SJCRH30 (cell line): ENCODE measurements around the gene GPR35. TPM values are rescaled to one million over a fixed set of nuclear protein-coding genes. Genes with fewer than 3 reads are reported as not detected.
"Not testable (repeated sequence)": the region's sequence is repeated elsewhere in the genome, so short reads cannot be mapped to it uniquely, and the experiment has no call there.

Source experiments
- DNase-seq, 2 experiments: peaks; one replicate each; pipeline ENCODE4 v3.0.0-alpha.2; 2015 to 2020
- H3K27ac ChIP-seq: fragments of 250-450 bp; sonication (Bioruptor Pico); 2 replicates; pipeline ENCODE4 v1.5.1; 2020; ENCODE audit warnings: mild to moderate bottlenecking, moderate library complexity
- H3K27me3 ChIP-seq: fragments of 250-450 bp; sonication (Bioruptor Pico); 2 replicates; pipeline ENCODE4 v1.5.1; 2020; ENCODE audit warnings: mild to moderate bottlenecking, moderate library complexity
- H3K36me3 ChIP-seq: fragments of 250-450 bp; sonication (Bioruptor Pico); 2 replicates; pipeline ENCODE4 v1.5.1; 2020; ENCODE audit warnings: mild to moderate bottlenecking, moderate library complexity
- H3K4me1 ChIP-seq: fragments of 250-450 bp; sonication (Bioruptor Pico); 2 replicates; pipeline ENCODE4 v1.5.1; 2020; ENCODE audit warnings: mild to moderate bottlenecking, moderate library complexity
- H3K4me3 ChIP-seq: fragments of 250-450 bp; sonication (Bioruptor Pico); 2 replicates; pipeline ENCODE4 v1.5.1; 2020; ENCODE audit warnings: mild to moderate bottlenecking, moderate library complexity
- H3K9me3 ChIP-seq: fragments of 250-450 bp; sonication (Bioruptor Pico); replicated peaks from 2 replicates; pipeline ENCODE4 v1.5.1; 2020; ENCODE audit warnings: mild to moderate bottlenecking, moderate library complexity
- total RNA-seq: library from RNA; depleted of rRNA; stranded (reverse); fragments of >200 nt; shearing (Covaris generic); gene quantifications from 2 replicates; pipeline ENCODE4 v1.2.3, GENCODE V29; 2014

Gene GPR35
- total RNA-seq, 1 experiment from 2014 or later, result 0.04 TPM

DNA sequence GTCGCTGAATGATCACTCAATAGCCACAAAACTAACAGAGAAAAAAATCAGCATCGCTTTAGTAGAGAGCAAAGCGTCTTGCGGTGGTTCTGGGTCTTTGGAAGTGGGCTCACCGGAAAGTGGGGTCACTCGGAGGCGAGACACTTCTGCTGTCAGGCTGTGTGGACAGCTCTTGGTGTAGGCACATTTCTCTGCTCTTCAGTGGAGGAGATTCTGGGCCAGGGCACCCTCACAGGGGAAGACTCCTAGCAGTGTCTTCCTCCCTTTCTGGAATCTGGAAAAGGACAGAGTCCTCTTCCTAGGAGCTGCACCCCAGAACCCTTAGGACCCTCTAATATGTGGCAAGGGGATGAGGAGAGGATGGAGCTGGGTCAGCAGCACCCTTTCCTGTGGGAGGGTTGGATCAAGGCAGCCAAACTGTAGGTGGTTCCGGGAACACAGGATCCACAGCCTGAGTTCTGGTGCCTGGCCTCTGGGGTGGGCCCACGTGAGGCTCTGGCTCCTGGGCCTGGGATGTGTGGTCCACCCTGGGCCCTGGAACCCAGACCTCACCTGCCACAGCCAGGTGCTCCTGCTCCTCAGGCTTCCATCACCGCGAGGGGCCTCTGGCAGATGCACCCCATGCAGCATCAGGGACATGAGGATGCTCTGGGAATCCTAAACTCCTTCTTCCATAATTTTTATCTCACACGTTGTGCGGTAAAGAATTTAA lies 25.1 kb downstream of the GPR35 start:
- H3K9me3 ChIP-seq, result 0 out of 2 replicates have a peak, but pooled peaks cover 3% of the 10 kb centered on the region
- no peak overlapping the region for H3K4me3 ChIP-seq
- H3K27ac ChIP-seq, result no peak overlapping the region
- H3K4me1 ChIP-seq, result peaks cover 21% of the 10 kb centered on the region
- DNase-seq, result no peak
- H3K36me3 ChIP-seq, result no peaks in the 10 kb centered on the region
- peaks cover 32% of the 10 kb centered on the region for H3K27me3 ChIP-seq

DNA sequence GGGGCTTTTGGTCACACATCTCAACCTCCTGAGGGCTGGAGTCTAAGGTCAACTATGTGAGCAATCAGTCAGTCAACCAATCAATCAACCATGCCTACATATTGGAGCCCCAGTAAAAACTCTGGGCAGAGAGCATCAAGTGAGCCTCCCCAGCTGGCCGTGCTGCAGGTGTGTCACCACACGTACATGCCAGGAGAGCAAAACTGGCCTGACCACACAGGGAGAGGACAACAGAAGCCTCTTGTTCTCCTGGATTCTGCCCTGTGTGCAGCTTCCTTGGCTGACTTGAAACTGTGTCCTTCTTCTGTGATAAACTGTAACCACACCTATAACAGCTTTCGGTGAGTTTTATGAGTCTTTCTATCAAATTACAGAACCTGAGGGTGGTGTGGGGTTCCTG lies 25.9 kb downstream of the GPR35 start:
- Histone ChIP-seq H3K9me3 (0 out of 2 replicates have a peak, but pooled peaks cover 3% of the 10 kb centered on the region), H3K4me3 (no peak overlapping the region), H3K36me3 (no peaks in the 10 kb centered on the region), H3K27ac (no peak overlapping the region), H3K4me1 (peaks cover 21% of the 10 kb centered on the region), H3K27me3 (peaks cover 33% of the 10 kb centered on the region)
- DNase-seq, result no peak

DNA sequence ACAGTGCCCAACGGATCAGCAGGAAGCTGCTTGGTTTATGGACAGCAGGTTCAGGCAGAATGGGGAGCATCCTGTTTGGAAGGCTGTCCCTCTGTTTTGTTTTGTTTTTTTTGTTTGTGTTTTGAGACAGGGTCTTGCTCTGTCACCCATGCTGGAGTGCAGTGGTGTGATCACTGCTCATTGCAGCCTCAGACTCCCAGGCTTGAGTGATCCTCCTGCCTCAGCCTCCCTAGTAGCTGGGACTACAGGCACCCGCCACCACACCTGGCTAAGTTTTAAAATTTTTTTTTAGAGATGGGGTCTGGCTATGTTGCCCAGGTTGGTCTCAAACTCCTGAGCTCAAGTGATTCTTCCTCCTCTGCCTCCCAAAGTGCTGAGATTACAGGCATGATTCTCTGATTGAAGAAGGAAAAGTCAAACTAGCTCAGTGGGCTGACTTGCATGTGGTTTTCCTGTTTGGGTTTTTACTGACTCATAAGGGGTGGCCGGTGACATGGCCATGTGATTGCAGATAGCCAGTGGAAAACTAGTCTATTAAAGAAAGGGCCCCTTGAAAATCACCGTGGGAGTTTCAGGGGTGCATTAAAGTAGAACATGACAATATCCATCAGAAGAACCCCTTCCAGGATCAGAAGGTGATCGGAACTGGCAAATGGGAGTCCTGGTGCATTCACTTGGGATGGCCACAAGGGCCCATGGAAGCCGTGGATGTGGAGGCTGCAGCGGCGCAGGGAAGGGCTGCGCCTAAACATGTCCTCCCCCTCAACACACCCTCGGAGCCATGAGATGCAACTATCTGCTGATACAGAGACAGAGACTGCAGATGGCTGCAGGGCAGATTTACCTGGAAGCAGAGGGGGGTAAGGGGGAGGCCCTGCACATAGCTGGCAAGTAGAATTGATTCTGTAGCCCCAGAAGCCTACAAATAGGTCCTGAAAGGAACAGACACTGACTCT lies 30.9 kb downstream of the GPR35 start:
- 0 out of 2 replicates have a peak, but pooled peaks cover 2% of the 10 kb centered on the region for H3K9me3 ChIP-seq
- H3K27ac ChIP-seq, result no peak overlapping the region
- no peaks in the 10 kb centered on the region for H3K4me1 ChIP-seq
- no peak overlapping the region for H3K4me3 ChIP-seq
- peaks cover 12% of the 10 kb centered on the region for H3K27me3 ChIP-seq
- no peak for DNase-seq
- H3K36me3 ChIP-seq, result no peaks in the 10 kb centered on the region

DNA sequence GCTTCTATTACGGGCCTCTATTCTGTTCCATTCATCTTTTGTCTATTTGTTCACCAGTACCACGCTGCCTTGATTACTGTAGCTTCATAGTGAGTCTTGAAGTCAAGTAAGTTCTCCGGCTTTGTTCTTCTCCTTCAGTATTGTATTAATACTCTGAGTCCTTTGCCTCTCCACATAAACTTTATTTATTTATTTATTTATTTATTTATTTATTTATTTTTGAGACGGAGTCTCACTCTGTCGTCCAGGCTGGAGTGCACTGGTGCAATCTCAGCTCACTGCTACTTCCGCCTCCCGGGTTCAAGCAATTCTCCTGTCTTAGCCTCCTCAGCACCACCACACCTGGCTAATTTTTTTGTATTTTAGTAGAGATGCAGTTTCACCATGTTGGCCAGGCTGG lies 34.6 kb downstream of the GPR35 start:
- not testable (repeated sequence) for H3K4me1 ChIP-seq, H3K27ac ChIP-seq, H3K36me3 ChIP-seq, H3K4me3 ChIP-seq, DNase-seq, H3K27me3 ChIP-seq, H3K9me3 ChIP-seq

DNA sequence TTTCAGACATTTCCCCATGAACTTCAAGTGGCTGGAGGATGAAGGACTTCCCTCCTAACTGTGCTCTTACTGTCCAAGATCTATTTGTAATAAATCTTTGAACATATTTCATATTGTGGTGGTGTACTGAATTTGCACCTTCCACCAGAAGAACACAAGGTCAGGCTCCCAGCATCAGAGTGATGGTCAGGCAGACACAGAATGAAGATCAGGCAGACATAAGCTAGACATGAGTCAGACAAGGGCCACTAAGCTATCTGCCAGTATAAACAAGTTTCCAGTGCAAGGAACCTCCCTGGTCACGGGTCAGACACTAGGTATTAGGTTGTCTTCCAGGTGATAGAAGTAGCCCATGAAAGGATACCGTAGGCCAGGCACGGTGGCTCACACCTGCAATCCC lies 37.4 kb downstream of the GPR35 start:
- Histone ChIP-seq H3K4me1 (no peaks in the 10 kb centered on the region), H3K27me3 (no peaks in the 10 kb centered on the region), H3K4me3 (no peak overlapping the region), H3K36me3 (no peaks in the 10 kb centered on the region), H3K27ac (no peak overlapping the region), H3K9me3 (peaks cover 10% of the 10 kb centered on the region; the same call in 1 of the 2 replicates)
- DNase-seq, result no peak

DNA sequence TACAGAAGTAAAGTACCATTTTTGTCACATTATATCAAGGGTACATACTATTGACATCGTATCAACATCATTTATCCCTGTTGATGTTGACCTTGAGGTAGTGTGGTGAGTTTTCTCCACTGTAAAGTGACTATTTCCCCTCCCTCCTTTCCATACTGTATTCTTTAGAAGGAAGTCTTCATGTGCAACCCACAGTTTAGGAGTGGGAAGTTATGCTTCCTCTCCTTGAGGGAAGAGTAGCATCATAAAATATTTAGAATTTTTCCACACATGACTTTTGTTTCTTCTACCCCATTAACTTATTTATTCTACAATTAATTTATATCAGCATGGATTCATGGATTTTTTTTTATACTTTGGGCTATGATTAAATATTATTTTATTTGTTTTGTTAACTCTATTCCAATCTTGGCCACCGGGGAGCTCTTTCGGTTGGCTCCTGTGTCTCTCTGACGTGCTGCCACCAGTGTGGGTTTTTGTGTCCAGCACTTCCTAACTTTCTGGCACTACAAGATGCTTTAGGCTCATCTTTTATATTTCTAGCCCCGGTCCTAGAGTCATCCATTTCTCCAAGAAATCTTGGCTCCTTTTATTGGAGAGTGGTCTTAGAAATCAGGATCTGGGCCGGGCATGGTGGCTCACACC lies 38.4 kb downstream of the GPR35 start:
- H3K4me3 ChIP-seq, result no peak overlapping the region
- H3K4me1 ChIP-seq, result no peaks in the 10 kb centered on the region
- H3K9me3 ChIP-seq, result peaks cover 10% of the 10 kb centered on the region; the same call in 1 of the 2 replicates
- H3K27ac ChIP-seq, result no peak overlapping the region
- H3K36me3 ChIP-seq, result no peaks in the 10 kb centered on the region
- no peak for DNase-seq
- H3K27me3 ChIP-seq, result no peaks in the 10 kb centered on the region

DNA sequence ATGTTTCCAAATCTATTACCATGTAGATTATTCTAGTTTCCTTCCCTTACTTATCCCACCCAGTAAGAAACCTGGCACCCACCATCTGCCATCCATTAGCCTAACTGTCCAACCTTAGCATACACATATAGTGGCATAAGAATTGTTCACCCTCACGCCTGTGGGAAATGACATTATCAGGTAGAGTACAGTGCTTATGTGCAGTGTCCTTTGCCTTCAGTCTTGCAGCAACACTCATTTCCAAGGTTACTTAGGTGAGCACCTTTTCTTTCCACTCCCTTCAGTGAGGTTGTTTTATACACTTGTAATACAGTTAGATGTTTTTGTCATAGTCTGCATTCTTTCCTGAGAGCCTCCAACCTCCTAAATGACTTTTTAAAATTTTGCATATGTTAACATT lies 39.3 kb downstream of the GPR35 start:
- Histone ChIP-seq H3K9me3 (peaks cover 10% of the 10 kb centered on the region; the same call in 1 of the 2 replicates), H3K27ac (no peak overlapping the region), H3K4me1 (no peaks in the 10 kb centered on the region), H3K27me3 (peaks cover 4% of the 10 kb centered on the region; the same call in 1 of the 2 replicates), H3K4me3 (no peak overlapping the region), H3K36me3 (no peaks in the 10 kb centered on the region)
- no peak for DNase-seq

DNA sequence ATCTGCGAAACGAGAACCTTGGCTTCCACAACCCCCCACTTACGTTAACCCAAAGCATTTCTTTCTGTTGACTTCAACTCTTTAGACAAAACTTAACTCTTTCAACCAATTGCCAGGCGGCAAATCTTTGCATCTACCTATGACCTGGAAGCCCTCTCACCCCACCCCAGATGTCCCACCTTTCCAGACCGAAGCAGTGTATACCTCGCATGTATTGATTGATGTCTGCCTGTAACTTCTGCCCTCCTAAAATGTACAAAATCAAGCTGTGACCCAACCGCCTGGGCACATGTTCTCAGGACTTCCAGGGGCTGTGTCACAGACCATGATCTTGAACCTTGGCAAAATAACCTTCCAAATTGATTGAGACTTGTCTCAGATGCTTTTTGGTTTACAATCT lies 45.1 kb downstream of the GPR35 start:
- H3K4me3 ChIP-seq, result no peak overlapping the region
- DNase-seq, result no peak
- H3K27ac ChIP-seq, result no peak overlapping the region
- 0 out of 2 replicates have a peak, but pooled peaks cover 1% of the 10 kb centered on the region for H3K9me3 ChIP-seq
- no peaks in the 10 kb centered on the region for H3K36me3 ChIP-seq
- peaks cover 18% of the 10 kb centered on the region; the same call in 1 of the 2 replicates for H3K27me3 ChIP-seq
- no peaks in the 10 kb centered on the region for H3K4me1 ChIP-seq

DNA sequence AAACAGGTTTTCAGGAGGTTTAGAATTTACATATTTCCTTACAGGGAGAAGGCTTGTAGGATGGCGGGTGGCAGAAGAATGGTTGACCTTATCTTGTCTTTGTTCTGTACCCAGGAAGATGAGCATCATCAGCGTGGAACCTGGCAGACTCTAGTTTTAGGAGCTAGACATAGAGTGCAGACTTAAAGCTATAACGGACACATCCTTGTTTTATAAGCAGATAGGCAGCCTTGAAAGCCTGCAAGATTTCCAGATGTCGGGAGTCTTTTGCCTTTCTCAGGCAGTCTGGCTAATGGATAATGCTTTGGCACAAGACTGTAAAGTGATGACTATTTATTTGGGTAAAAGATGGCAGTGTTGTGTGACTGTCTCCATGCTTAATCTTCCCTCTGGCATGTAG lies 45.7 kb downstream of the GPR35 start:
- no peak overlapping the region for H3K4me3 ChIP-seq
- H3K36me3 ChIP-seq, result no peaks in the 10 kb centered on the region
- peaks cover 18% of the 10 kb centered on the region; the same call in 1 of the 2 replicates for H3K27me3 ChIP-seq
- no peaks in the 10 kb centered on the region for H3K4me1 ChIP-seq
- no peaks in the 10 kb centered on the region for H3K9me3 ChIP-seq
- DNase-seq, result no peak
- no peak overlapping the region for H3K27ac ChIP-seq

DNA sequence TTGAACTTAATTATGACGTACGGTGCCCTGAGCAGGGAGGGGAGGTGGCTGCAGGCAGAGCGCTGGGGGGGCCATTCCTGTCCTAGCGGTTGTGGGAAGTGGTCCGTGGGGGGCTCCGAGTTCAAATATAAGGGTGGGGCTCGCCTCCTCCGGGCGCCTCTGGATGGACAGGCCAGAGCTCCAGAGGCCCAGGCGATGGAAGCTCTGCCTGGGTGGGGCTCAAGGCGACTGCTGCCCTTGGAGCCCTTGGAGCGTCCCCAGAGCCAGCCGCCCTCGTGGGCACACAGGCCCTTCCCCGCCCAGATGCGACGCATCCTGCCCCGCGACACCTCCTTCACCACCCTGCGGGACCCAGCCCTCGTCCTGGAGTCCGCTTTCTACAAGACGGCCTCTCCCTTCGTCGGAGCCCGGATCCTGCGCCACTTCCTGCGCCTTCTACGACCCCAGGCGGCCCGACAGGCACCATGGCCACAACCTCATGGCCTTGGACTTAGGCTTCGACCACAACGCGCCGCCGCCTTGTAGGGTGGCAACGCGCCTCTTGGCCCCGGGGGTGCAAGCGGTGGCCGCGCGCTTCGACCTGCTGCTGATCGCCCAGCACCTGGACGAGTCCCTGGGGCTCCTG lies 46.9 kb downstream of the GPR35 start:
- no peaks in the 10 kb centered on the region for H3K36me3 ChIP-seq
- no peak overlapping the region for H3K4me3 ChIP-seq
- no peak overlapping the region for H3K27ac ChIP-seq
- H3K4me1 ChIP-seq, result no peaks in the 10 kb centered on the region
- DNase-seq, result no peak
- peaks cover 18% of the 10 kb centered on the region; the same call in 1 of the 2 replicates for H3K27me3 ChIP-seq
- H3K9me3 ChIP-seq, result no peaks in the 10 kb centered on the region

DNA sequence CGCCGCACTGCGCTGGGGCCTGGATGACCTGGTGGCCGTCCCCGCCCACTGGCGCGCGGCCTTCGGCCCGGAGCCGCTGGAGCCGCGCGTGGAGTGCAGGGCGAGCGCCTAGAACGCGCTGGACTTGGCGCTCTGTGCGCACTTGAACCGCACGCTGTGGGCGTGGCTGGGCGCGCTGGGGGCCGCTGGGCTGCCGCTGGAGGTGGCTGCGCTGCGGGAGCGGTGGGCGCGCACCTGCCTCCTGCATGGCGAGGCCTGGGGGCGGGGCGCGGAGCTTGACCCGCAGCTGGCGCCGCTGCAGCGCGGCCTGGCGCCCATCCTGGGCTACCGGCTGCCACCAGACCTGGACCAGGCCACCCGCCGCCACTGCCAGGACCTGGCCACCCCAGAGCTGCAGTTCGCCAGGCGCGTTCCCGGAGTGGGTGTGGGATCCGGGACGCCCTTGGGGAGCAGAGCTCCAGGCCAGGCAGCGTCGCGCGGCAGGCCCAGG lies 47.5 kb downstream of the GPR35 start:
- Histone ChIP-seq H3K27ac (no peak overlapping the region), H3K4me1 (no peaks in the 10 kb centered on the region), H3K9me3 (no peaks in the 10 kb centered on the region), H3K27me3 (peaks cover 18% of the 10 kb centered on the region; the same call in 1 of the 2 replicates), H3K4me3 (no peak overlapping the region), H3K36me3 (no peaks in the 10 kb centered on the region)
- DNase-seq, result no peak

DNA sequence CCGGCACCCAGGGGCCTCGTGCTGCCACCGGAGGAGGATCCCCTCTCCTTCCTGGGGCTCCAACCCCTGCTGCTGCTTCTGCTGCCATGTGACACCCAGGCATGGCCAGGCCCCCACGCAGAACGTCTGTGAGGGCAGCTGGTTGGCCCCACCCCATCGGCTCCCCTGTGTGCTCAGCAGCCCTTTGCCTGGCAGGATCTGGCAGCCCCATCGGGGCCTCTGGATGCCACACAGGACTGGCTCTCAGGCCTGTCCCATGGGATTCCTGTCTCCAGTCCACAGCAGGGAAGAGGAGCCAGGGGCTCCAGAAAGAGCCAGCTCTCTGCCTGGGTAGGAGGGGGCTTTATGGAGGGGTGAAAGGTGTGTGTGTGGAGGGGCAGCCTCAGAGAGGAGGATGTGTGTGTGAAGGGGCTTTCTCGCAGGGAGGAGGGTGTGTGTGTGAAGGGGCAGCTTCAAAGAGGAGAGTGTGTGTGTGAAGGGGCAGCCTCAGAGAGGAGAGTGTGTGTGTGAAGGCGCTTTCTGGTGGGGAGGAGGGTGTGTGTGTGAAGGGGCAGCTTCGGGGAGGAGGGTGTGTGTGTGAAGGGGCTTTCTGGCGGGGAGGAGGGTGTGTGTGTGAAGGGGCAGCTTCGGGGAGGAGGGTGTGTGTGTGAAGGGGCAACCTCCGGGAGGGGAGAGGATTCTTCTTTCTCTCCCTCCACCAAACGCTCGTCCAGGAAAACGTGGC lies 49.3 kb downstream of the GPR35 start:
- peak; percentile 29 to 42 for DNase-seq
- H3K27me3 ChIP-seq, result peaks cover 14% of the 10 kb centered on the region; the same call in 1 of the 2 replicates
- not testable (repeated sequence) for H3K4me1 ChIP-seq, H3K36me3 ChIP-seq, H3K4me3 ChIP-seq, H3K9me3 ChIP-seq, H3K27ac ChIP-seq

DNA sequence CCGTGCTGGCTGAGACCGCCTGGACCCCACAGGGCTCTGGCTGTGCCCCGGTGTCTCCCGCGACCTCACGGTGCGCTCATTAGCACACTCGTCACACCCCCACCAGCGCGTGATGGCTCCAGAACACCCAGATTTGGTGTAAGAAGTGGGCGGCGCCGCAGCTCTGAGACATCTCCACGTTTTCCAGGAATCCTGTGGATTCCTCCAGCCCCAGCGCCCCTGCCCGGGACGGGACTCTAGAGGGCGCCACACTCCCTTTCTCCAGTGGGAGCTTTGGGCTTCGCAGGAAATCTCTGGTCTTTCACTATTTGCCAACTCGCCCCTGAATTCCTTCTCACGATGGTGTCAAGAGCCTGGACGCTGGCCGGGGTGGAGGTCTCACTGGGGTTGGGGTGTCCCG lies 50.1 kb downstream of the GPR35 start:
- H3K36me3 ChIP-seq, H3K9me3 ChIP-seq, H3K27me3 ChIP-seq, H3K4me1 ChIP-seq, H3K27ac ChIP-seq, H3K4me3 ChIP-seq, DNase-seq: not testable (repeated sequence)

DNA sequence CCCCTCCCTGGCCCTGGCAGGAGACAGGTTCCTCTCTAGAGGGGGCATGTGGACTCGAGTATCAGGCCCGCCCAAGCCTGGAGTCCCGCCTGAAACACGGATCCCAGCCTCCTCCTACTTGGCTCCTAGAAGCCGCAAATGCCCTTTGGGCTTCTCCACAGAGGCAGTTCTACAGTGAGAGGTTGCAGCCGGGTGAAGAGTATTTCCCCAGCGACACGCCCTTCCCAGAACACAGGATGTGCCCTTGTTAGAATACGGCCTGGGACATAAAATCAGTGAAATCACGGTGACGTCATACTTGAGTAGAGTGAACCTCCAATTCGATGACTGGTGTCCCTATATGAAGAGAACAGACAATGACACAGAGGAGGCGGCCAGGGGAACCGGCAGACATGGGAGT lies 52.8 kb downstream of the GPR35 start:
- not testable (repeated sequence) for DNase-seq, H3K9me3 ChIP-seq, H3K36me3 ChIP-seq, H3K27me3 ChIP-seq, H3K4me1 ChIP-seq, H3K4me3 ChIP-seq, H3K27ac ChIP-seq
